Medulla oblongata (tissue), 1 donor: Measurements from ENCODE around the gene JSRP1.

ENCODE experiments used
- DNase-seq: peaks from one replicate; pipeline ENCODE4 v3.0.0-alpha.2; 2015; ENCODE audit errors: extremely low spot score

The JSRP1 gene

GRCh38 chr19:2232286-2233151 is 23.7 kb downstream of the JSRP1 start:
- DNase-seq, result no peak

GRCh38 chr19:2231621-2232221 is 24.5 kb downstream of the JSRP1 start:
- DNase-seq, result no peak

- DNase-seq, result no peak
Measured at GRCh38 chr19:2230807-2231533, 25.2 kb downstream of the JSRP1 start.

DNA sequence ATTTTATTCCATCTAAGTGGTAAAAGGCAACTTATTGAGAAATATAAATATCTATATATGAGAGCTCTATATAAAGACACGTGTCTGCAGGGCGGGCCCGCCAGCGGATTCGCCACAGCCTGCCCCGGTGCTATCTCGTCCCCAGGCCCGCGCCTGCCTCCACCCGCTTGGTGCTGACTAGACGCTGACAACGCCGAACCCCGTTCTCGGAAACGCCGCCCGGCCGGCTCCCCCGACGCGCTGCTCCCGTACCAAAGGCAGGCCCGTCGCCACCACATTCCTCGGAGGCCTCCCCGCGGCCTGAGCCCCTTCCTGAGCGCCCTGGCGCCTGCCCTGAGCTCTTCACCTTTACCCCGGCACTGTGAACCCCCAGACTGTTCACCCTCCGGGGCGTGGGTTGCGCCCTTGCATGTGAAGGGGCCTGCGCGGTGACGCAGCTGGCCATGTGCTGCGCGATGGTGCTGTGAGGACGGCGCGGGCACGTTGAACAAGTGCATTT is 26.1 kb downstream of the JSRP1 start:
- no peak for DNase-seq

GRCh38 chr19:2229103-2230032 is 26.8 kb downstream of the JSRP1 start:
- DNase-seq, result no peak

DNA sequence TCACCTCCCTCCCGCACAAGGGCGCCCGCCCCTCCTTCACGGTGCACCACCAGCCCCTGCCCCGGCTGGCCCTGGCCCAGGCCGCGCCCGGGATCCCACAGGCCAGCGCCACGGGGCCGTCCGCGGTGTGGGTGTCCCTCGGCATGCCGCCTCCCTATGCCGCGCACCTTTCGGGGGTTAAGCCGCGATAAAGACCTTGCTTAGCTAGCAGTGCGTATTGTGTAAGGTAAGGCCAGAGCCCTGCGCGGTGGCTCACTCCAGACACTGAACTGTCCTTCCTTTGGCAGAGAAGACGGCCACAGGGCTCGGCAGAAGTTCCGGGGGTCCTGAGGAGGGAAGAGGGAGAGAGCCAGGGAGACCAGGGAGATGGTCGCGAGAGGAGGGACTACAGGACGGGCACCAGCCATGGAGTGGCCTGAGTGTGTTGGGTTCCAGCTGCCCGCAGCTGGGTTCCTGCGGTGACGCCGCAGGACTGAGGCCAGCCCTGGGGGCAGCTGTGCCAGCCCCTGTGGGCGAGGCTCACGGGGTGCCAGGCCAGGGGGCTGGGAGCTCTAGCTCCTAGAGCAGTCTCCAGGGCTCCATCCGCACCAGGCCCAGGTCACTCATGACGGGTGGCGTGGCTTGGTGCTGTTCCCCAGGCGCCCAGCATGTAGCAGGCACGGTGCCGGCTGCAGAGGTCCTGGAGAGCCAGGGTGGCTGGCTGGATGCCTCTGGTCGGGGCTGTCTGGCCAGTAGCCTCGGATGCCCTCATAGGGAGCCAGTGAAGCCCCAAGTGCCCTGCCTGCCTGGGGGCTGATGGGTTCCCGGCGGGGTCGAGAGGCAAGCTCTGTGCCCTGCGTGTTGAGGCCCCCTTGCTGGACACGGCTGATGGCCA is 27.8 kb downstream of the JSRP1 start:
- no peak for DNase-seq

- DNase-seq, result peak; percentile 35
Measured at GRCh38 chr19:2227415-2228156, 28.6 kb downstream of the JSRP1 start.

DNA sequence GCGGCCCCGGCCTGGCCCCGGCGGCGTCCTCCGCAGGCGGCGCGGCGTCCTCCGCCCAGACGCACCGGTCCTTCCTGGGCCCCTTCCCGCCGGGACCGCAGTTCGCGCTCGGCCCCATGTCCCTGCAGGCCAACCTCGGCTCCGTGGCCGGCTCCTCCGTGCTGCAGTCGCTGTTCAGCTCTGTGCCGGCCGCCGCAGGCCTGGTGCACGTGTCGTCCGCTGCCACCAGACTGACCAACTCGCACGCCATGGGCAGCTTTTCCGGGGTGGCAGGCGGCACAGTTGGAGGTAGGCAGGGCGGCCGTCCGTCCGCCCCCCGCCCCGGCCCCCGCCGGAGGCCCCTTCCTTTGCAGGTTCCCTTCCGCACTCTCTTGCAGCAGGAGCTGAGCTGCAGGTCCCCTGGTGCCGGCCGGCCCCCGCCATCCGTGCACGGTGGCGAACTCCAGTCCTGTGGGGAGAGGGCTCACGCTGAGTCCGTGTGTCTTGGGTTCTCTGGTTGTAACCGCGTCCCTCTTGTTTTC is 29.3 kb downstream of the JSRP1 start:
- no peak for DNase-seq

GRCh38 chr19:2226051-2226839 is 30.0 kb downstream of the JSRP1 start:
- no peak for DNase-seq

GRCh38 chr19:2225415-2226050 is 30.7 kb downstream of the JSRP1 start:
- no peak for DNase-seq

DNA sequence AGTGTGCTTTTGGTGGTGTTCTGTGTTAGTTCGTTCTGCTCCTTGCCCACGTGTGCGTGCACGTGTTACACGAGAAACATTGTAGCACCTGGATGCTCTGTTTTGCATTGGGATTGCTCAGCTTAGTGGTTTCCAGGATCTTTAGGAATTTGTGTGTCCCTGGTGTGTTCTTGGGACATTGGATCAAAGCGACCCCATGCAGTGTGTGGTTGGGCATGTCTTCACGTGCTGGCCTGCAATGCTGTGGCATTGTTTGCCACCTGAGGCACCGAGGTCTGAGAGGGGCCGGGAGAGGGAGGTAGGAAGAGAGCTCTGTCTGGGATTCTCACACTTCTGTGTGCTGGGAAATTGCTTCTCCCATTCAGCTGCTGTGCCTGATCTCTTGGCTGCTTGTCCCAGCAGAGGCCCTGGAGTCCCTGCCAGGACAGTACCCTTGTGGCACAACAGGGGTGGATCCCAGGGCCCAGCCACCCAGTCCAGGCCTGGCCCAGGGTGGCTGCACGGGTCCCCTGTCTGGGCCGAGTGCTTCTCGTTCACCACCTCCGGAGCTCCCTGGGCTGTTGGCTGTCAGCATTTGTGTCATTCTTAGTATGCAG is 31.4 kb downstream of the JSRP1 start:
- DNase-seq, result no peak

- DNase-seq, result no peak
Measured at GRCh38 chr19:2223959-2224358, 32.3 kb downstream of the JSRP1 start.

GRCh38 chr19:2223391-2223790 is 32.8 kb downstream of the JSRP1 start:
- DNase-seq, result no peak

DNA sequence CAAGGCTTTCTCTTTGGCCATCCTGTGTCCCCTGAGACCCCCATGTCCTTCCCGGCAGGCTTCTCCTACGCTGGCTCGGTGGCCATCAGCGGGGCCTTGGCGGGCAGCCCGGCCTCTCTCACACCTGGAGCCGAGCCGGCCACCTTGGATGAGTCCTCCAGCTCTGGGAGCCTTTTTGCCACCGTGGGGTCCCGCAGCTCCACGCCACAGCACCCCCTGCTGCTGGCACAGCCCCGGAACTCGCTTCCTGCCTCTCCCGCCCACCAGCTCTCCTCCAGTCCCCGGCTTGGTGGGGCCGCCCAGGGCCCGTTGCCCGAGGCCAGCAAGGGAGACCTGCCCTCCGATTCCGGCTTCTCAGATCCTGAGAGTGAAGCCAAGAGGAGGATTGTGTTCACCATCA is 34.3 kb downstream of the JSRP1 start:
- no peak for DNase-seq

GRCh38 chr19:2221250-2221831 is 34.9 kb downstream of the JSRP1 start:
- DNase-seq, result no peak

GRCh38 chr19:2219726-2220125 is 36.5 kb downstream of the JSRP1 start:
- DNase-seq, result no peak

GRCh38 chr19:2217591-2217990 is 38.6 kb downstream of the JSRP1 start:
- no peak for DNase-seq
